Measurements from ENCODE around the gene HDAC2.

DNA sequence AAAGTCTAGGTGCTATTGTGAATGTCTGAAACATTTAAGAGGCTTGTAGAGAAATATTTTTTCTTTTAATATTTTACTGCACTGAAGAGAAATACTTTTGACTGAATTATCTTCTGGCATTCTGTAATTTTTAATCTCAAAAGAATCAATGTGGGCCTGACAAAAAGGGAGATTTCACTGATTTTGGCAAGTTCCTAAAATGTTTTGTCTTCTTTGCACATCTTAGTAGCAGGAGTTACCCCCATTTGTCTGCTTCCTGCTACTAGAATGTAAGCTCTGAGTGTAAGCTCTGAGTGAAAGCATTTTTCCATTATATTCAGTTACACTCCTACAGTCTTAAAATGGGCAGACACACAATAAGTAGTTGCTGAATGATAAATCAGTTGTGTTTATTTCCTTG, 31.1 kb downstream of the HDAC2 start:
- TF ChIP-seq CTCF (conservative IDR thresholded peaks at IDR 0.05 in 1 of 2, IDR thresholded peaks at IDR 0.05 in 1 of 2; ENCODE audit: extremely low read depth in 1 of 2, insufficient read depth in 1 of 2, low read depth in 1 of 2, low read length in 2 of 2) (no peak), EZH2 (IDR thresholded peaks at IDR 0.05; ENCODE audit: borderline replicate concordance, low read length) (no peak)

Data from mammary epithelial cell (primary cell).